Aorta (tissue), 5 donors: ENCODE results near the gene ACBD4. TPM values are rescaled to one million over a fixed set of nuclear protein-coding genes. Genes with fewer than 3 reads are reported as not detected.

ENCODE experiments used
- ATAC-seq: fragments of 200-7000 bp; cut with Tn5 transposase; one replicate; pipeline ENCODE4 v1.9.1; 2022; ENCODE audit warnings: moderate library complexity; ENCODE audit not compliant: low FRiP score
- DNase-seq, 2 donors: peaks; one replicate each; pipeline ENCODE4 v3.0.0-alpha.2; 2020
- H3K27ac ChIP-seq, 2 donors: one replicate each; pipeline ENCODE4 v1.5.1; 2013; ENCODE audit warnings: low read length in 2 of 2, mild to moderate bottlenecking in 2 of 2, moderate library complexity in 2 of 2, control low read depth in 1 of 2, inconsistent platforms in 1 of 2, low read depth in 1 of 2
- H3K27me3 ChIP-seq, 2 donors: one replicate each; pipeline ENCODE4 v1.6.1; 2013; ENCODE audit warnings: control low read depth in 1 of 2, low read length in 1 of 2, mild to moderate bottlenecking in 1 of 2, moderate library complexity in 1 of 2; ENCODE audit not compliant: insufficient read depth in 2 of 2, control insufficient read depth in 1 of 2
- H3K36me3 ChIP-seq, 2 donors: one replicate each; pipeline ENCODE4 v1.6.1; 2013; ENCODE audit warnings: control low read depth in 1 of 2, low read length in 1 of 2, mild to moderate bottlenecking in 1 of 2; ENCODE audit not compliant: insufficient read depth in 2 of 2, control insufficient read depth in 1 of 2
- H3K4me1 ChIP-seq, 2 donors: one replicate each; pipeline ENCODE4 v1.6.1; 2013; ENCODE audit warnings: low read length in 2 of 2, control low read depth in 1 of 2, mild to moderate bottlenecking in 1 of 2, moderate library complexity in 1 of 2; ENCODE audit not compliant: insufficient read depth in 2 of 2, control insufficient read depth in 1 of 2
- H3K4me3 ChIP-seq, 2 donors: one replicate each; pipeline ENCODE4 v1.5.1; 2013; ENCODE audit warnings: low read length in 2 of 2, control low read depth in 1 of 2, mild to moderate bottlenecking in 1 of 2
- H3K9me3 ChIP-seq: one replicate; pipeline ENCODE4 v1.6.1; 2013; ENCODE audit warnings: mild to moderate bottlenecking, low read length; ENCODE audit not compliant: control insufficient read depth
- WGBS, 2 donors: extraction: QIAGEN DNeasy Blood & Tissue Kit; methylation state at CpG; one replicate each; pipeline ENCODE4 v1.1.7; 2013; 5-methylcytosine and 5-hydroxymethylcytosine counted together
- intact Hi-C, 2 donors: fragments of 100-400 bp; cut with DNase I; formaldehyde crosslinking; loops; one replicate each; pipeline versions ENCODE4 v1.14.2 to v1.15.0; 2022
- polyA plus RNA-seq, 2 donors: library from polyadenylated mRNA; stranded (reverse); fragments of 200-250 nt; gene quantifications; one replicate each; pipeline ENCODE4 v1.2.3, GENCODE V29; 2013
- total RNA-seq, 2 donors: library from RNA; stranded (reverse); fragmentation: NEBNext Ultra II Directional; extraction: Animal tissue kit (Norgen Biotek cat#: 25700); gene quantifications; one replicate each; pipeline ENCODE4 v1.2.1, GENCODE V29; 2021
- donor health status: healthy with polysubstance abuse.
- donor health status: Bipolar disorder and iron deficiency.
- donor health status: DM: no; HTN: no; CAD: no.
- donor health status: DM: no; HTN: no; CAD: no.
- donor health status: DM: yes; HTN: yes; CAD: no.

The ACBD4 gene
- total and polyA plus RNA-seq, 4 donors = 16.1 to 69.7 (median 46.0) TPM

- Histone ChIP-seq H3K27me3 (peaks cover 0 to 2% of the 10 kb centered on the region in 2 donors), H3K27ac (peak overlapping the region; percentile 41 to 90), H3K36me3 (no peaks in the 10 kb centered on the region), H3K4me1 (no peaks in the 10 kb centered on the region), H3K4me3 (peak overlapping the region; percentile 11 to 45), H3K9me3 (no peaks in the 10 kb centered on the region)
- 0 to 2% methylated on average over 20 to 21 of the region's 21 CpGs for WGBS, 2 donors
- peak; percentile 94 to 97 for DNase-seq
- intact Hi-C loops = loop anchor here in 1 of 2 donors (10.0 kb wide), 1 partner anchor 171 kb away; the partner anchor contains the start of gene MAP3K14
- peak; percentile 50 for ATAC-seq
Measured at GRCh38 chr17:45143767-45144198, 8.3 kb downstream of the ACBD4 start.

DNA sequence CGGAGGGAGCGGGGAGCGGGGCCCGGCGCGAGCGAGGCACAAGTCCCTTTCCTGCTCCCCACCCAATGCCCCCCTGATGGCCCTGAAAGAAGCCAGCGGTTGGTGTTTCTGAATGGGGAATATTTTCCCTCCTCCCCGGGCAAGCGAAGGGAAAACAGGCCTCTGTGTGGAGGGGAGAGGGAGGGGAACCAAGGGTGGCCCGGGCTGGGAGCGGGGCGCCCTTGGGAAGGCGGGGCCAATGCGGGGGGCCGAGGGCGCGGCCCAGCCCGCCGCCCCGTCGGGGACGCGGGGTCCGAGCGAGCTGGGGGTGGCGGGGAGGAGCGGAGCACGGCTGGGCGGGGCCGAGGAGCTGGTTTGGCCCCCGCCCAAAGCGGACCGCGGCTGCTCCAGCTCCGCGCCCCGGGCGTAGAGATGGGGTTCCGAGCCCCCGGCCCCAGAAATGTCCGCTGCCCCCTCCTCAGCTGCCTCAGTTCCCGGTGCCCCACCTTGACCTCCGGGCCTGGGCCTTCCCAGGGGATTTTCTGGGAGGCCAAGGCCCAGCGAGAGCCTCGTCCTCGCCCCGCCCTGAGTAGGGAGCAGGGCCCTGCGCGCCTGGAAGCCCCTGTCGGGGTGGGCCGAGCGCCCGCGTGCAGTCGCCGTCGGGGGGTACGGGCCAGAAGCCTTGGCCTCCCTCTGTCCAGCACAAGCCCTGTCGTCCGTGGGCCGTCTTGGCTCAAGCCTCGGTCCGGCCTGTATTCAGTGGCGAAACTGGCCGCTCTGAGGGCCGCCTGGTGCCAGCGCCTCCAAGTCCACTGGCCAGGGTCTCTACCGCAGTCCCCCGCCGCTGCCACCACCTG, 8.9 kb downstream of the ACBD4 start:
- WGBS, 2 donors = 5 to 6% methylated on average over 47 to 71 of the region's 71 CpGs
- Histone ChIP-seq H3K27ac (peak overlapping the region; percentile 65 to 90), H3K9me3 (no peaks in the 10 kb centered on the region), H3K4me1 (no peaks in the 10 kb centered on the region), H3K4me3 (peak overlapping the region; percentile 11 to 45), H3K36me3 (no peaks in the 10 kb centered on the region), H3K27me3 (peaks cover 0 to 2% of the 10 kb centered on the region in 2 donors)
- intact Hi-C loops = loop anchor here in 1 of 2 donors (10.0 kb wide), 1 partner anchor 170 kb away; the partner anchor contains the start of gene MAP3K14
- peak; percentile 75 to 88 for DNase-seq
- ATAC-seq = peak; percentile 1

DNA sequence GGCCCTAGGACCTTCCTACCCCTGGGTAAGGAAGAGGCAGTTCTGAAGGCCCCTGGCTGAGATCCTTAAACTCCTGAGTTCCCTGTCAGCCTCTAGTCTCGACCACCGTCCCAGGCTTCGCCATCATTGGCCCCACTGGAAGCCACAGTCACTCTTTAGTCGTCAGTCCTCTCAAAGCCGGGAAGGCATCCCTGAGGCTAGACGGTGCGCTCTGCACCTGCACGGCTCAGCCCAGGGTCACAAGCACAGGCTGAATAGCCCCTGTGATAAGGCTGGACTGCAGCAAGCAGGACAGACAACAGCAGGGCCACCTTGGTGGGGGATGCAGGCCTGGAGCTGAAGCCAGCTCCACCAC, 9.5 kb downstream of the ACBD4 start:
- H3K36me3 ChIP-seq = no peaks in the 10 kb centered on the region
- intact Hi-C loops = loop anchor here in 1 of 2 donors (10.0 kb wide), 1 partner anchor 170 kb away; the partner anchor contains the start of gene MAP3K14
- peaks cover 0 to 2% of the 10 kb centered on the region in 2 donors for H3K27me3 ChIP-seq
- H3K4me3 ChIP-seq = no peak overlapping the region
- H3K27ac ChIP-seq = peak overlapping the region in 1 of 2 donors; percentile 65
- WGBS, 2 donors = 65 to 70% methylated on average over 8 of the region's 8 CpGs
- no peaks in the 10 kb centered on the region for H3K4me1 ChIP-seq
- DNase-seq = no peak
- ATAC-seq = no peak
- H3K9me3 ChIP-seq = no peaks in the 10 kb centered on the region

- Histone ChIP-seq H3K9me3 (no peaks in the 10 kb centered on the region), H3K36me3 (no peaks in the 10 kb centered on the region), H3K4me1 (no peaks in the 10 kb centered on the region), H3K27ac (no peak overlapping the region), H3K4me3 (no peak overlapping the region), H3K27me3 (peaks cover 0 to 2% of the 10 kb centered on the region in 2 donors)
- no peak for ATAC-seq
- intact Hi-C loops = loop anchor here in 1 of 2 donors (10.0 kb wide), 1 partner anchor 169 kb away; the partner anchor contains the start of gene MAP3K14
- peak; percentile 47 to 70 for DNase-seq
- 75 to 80% methylated on average over 10 of the region's 10 CpGs for WGBS, 2 donors
Measured at GRCh38 chr17:45146166-45146565, 10.7 kb downstream of the ACBD4 start.

DNA sequence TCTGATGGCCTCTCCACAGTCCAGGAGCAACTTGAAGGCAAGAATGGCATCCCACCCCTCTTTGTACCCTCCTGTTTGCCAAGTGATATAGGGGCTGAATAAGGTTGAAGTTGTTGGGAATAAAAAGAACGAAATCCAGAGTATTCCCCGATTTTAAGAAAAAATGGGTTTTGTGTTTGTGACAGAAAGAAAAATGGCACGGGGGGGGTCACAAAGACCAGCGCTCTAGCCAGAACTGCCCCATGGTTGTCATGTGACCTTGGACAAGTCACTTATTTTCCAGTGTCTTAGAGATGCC, 11.1 kb downstream of the ACBD4 start:
- intact Hi-C loops = loop anchor here in 1 of 2 donors (10.0 kb wide), 1 partner anchor 168 kb away; the partner anchor contains the start of gene MAP3K14

DNA sequence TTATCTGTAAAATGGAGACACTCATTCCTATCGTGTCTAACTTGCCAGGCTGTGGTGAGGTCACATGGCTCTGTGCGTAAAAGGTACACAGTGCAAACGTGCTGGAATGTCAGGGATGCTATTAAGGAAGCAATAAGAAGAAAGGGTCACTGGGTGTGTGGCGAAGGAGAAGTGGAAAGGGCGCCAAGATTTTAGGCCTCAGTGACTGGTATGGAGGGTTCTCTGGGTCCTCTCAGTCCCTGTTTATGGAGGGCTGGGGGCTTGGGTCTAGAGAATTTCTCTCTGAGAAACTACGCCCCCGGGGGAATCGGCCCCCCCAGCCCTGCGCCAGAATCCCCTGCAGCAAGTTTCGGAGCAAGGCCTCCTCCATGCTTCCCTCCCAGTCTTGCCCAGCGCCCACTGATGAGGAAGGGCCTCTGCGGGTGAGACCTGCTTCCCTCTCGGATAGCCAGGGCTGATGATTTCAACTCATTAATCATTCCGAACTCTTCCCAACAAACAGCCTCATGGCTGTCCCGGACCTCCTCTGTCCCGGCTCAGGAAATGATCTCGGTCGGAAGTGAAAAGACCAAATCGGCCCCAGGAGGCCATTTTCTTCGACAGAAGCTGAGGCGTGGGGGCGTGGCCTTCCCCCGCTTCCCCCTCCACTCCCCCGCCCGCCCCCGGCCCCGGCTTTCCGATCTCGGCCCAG, 11.5 kb downstream of the ACBD4 start:
- Histone ChIP-seq H3K4me3 (peak overlapping the region; percentile 49 to 83), H3K4me1 (peaks cover 0 to 2% of the 10 kb centered on the region in 2 donors), H3K9me3 (no peaks in the 10 kb centered on the region), H3K36me3 (no peaks in the 10 kb centered on the region), H3K27ac (peak overlapping the region; percentile 78 to 85), H3K27me3 (peaks cover 0 to 2% of the 10 kb centered on the region in 2 donors)
- 6% methylated on average over 25 to 29 of the region's 29 CpGs for WGBS, 2 donors
- ATAC-seq (peak; percentile 7), DNase-seq (peak; percentile 63 to 86)
- intact Hi-C loops = loop anchor here in 1 of 2 donors (10.0 kb wide), 1 partner anchor 168 kb away; the partner anchor contains the start of gene MAP3K14

More for the DNA sequence above, 11.1 kb downstream of the ACBD4 start:
- DNase-seq (no peak), ATAC-seq (no peak)
- H3K27me3 ChIP-seq = peaks cover 0 to 2% of the 10 kb centered on the region in 2 donors
- 52 to 54% methylated on average over 4 of the region's 4 CpGs for WGBS, 2 donors
- H3K4me1 ChIP-seq = peaks cover 0 to 2% of the 10 kb centered on the region in 2 donors
- H3K4me3 ChIP-seq = no peak overlapping the region
- H3K36me3 ChIP-seq = no peaks in the 10 kb centered on the region
- no peaks in the 10 kb centered on the region for H3K9me3 ChIP-seq
- H3K27ac ChIP-seq = peak overlapping the region in 1 of 2 donors; percentile 72

GRCh38 chr17:45147581-45148182, 12.2 kb downstream of the ACBD4 start:
- intact Hi-C loops = loop anchor here in 1 of 2 donors (1.0 to 10.0 kb wide), 4 partner anchors 14 to 167 kb away; partner anchors contain the start of genes HEXIM2 and MAP3K14

More at GRCh38 chr17:45147581-45148182, 12.2 kb downstream of the ACBD4 start:
- H3K9me3 ChIP-seq = no peaks in the 10 kb centered on the region
- H3K36me3 ChIP-seq = no peaks in the 10 kb centered on the region
- peak overlapping the region; percentile 49 to 83 for H3K4me3 ChIP-seq
- H3K4me1 ChIP-seq = peaks cover 0 to 2% of the 10 kb centered on the region in 2 donors
- ATAC-seq (peak; percentile 67), DNase-seq (peak; percentile 89 to 93)
- 0% methylated on average over 38 of the region's 38 CpGs for WGBS, 2 donors
- peak overlapping the region; percentile 78 to 85 for H3K27ac ChIP-seq
- peaks cover 0 to 2% of the 10 kb centered on the region in 2 donors for H3K27me3 ChIP-seq
